ENCODE results near the gene BRME1.
"Not testable (repeated sequence)": the region's sequence is repeated elsewhere in the genome, so short reads cannot be mapped to it uniquely, and the experiment has no call there.

The BRME1 gene

GRCh38 chr19:13926715-13927114, 20.8 kb upstream of the BRME1 start:
- no peak for DNase-seq (ENCODE audit: low read depth in 2 of 2)
- H3K4me3 ChIP-seq (replicated peaks in 1 of 2; ENCODE audit: low read depth in 2 of 2, low read length in 2 of 2) = no peak overlapping the region
- TF ChIP-seq CTCF (IDR thresholded peaks at IDR 0.05; ENCODE audit: low read depth, low read length) = no peak

DNA sequence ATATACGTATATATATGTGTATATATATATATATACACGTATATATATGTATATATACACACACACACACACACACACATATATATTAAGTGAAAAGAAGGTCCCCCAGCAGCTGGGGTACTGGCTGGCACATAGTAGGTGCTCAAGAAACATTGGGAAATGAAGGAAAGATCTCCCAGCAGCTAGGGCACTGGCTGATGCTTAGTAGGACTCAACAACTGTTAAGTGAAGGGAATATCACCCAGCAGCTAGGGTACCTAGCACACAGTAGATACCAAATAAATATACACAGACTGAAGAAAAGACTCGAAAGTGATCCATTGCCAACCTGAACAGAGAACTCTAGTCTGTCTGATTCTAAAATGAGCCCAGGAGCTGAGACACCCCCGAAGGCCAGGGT, 20.1 kb upstream of the BRME1 start:
- no peak overlapping the region for H3K4me3 ChIP-seq (replicated peaks in 1 of 2; ENCODE audit: low read depth in 2 of 2, low read length in 2 of 2)
- no peak for DNase-seq (ENCODE audit: low read depth in 2 of 2)
- TF ChIP-seq CTCF (IDR thresholded peaks at IDR 0.05; ENCODE audit: low read depth, low read length) = no peak

DNA sequence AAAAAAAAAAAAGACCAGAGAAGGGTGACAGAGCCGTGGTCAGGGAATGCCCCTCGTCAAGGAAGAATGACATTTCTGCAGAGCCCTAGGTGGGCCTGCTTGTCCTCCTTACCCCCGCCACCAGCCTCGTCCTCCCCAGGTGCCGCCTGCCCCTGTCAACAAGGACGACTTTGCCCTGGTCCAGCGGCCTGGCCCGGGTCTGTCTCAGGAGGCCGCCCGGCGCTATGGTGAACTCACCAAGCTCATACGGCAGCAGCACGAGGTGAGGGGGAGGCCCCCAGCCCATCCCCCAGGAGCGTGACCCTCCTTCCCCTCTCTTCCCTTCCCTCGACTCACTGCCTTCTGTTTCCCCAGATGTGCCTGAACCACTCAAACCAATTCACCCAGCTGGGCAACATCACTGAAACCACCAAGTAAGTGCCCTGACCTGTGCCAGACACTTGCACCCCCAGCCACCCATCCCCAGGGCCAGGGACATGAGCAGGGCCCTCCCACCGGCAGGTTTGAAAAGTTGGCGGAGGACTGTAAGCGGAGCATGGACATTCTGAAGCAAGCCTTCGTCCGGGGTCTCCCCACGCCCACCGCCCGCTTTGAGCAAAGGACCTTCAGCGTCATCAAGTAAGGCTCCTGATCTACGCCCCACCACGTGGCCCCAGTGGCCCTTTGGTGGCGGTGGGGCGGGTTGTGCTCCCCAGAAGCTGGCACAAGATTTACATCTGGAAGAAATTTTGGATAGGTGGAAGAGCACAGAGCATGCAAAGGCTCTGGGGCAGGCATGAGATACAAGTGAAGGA, 17.5 kb upstream of the BRME1 start:
- no peak for DNase-seq (ENCODE audit: low read depth in 2 of 2)
- TF ChIP-seq CTCF (IDR thresholded peaks at IDR 0.05; ENCODE audit: low read depth, low read length) = no peak
- H3K4me3 ChIP-seq (replicated peaks in 1 of 2; ENCODE audit: low read depth in 2 of 2, low read length in 2 of 2) = no peak overlapping the region

- DNase-seq (ENCODE audit: low read depth in 2 of 2); H3K4me3 ChIP-seq (replicated peaks in 1 of 2; ENCODE audit: low read depth in 2 of 2, low read length in 2 of 2): not testable (repeated sequence)
Measured at GRCh38 chr19:13922118-13922517, 16.2 kb upstream of the BRME1 start.

GRCh38 chr19:13920940-13921747, 15.2 kb upstream of the BRME1 start:
- no peak for TF ChIP-seq CTCF (IDR thresholded peaks at IDR 0.05; ENCODE audit: low read depth, low read length)
- H3K4me3 ChIP-seq (replicated peaks in 1 of 2; ENCODE audit: low read depth in 2 of 2, low read length in 2 of 2) = no peak overlapping the region
- DNase-seq (ENCODE audit: low read depth in 2 of 2) = peak; percentile 50 to 69

- DNase-seq (ENCODE audit: low read depth in 2 of 2) = no peak
- TF ChIP-seq CTCF (IDR thresholded peaks at IDR 0.05; ENCODE audit: low read depth, low read length) = no peak
Measured at GRCh38 chr19:13920524-13920923, 14.6 kb upstream of the BRME1 start.

GRCh38 chr19:13918726-13919411, 13.0 kb upstream of the BRME1 start:
- H3K4me3 ChIP-seq (replicated peaks in 1 of 2; ENCODE audit: low read depth in 2 of 2, low read length in 2 of 2) = no peak overlapping the region
- no peak for DNase-seq (ENCODE audit: low read depth in 2 of 2)
- TF ChIP-seq CTCF (IDR thresholded peaks at IDR 0.05; ENCODE audit: low read depth, low read length) = no peak

More at GRCh38 chr19:13920524-13920923, 14.6 kb upstream of the BRME1 start:
- no peak overlapping the region for H3K4me3 ChIP-seq (replicated peaks in 1 of 2; ENCODE audit: low read depth in 2 of 2, low read length in 2 of 2)

Data from cardiac fibroblast (primary cell).